BLaER1 treated with 17β-estradiol and CSF1 and Interleukin-3, amounts not matched to agents 10 nM and 100 nM (cell line): ENCODE results near the gene AP3D1.

ENCODE experiments used
- H3K27ac ChIP-seq, 11 experiments: shearing (Covaris generic); formaldehyde crosslinking; 2 replicates each; pipeline ENCODE4 v1.8.1; 2022
- H3K27me3 ChIP-seq, 11 experiments: shearing (Covaris generic); formaldehyde crosslinking; 2 replicates each; pipeline ENCODE4 v1.8.1; 2022
- H3K36me3 ChIP-seq, 11 experiments: shearing (Covaris generic); formaldehyde crosslinking; 2 replicates each; pipeline ENCODE4 v1.8.1; 2022
- H3K4me1 ChIP-seq, 10 experiments: shearing (Covaris generic); formaldehyde crosslinking; 2 replicates each; pipeline ENCODE4 v1.8.1; 2022
- H3K4me2 ChIP-seq, 11 experiments: shearing (Covaris generic); formaldehyde crosslinking; 2 replicates each; pipeline ENCODE4 v1.8.1; 2022
- H3K4me3 ChIP-seq, 10 experiments: shearing (Covaris generic); formaldehyde crosslinking; 2 replicates each; pipeline ENCODE4 v1.8.1; 2022
- H3K9ac ChIP-seq, 11 experiments: shearing (Covaris generic); formaldehyde crosslinking; 2 replicates each; pipeline ENCODE4 v1.8.1; 2022
- H3K9me3 ChIP-seq, 11 experiments: shearing (Covaris generic); formaldehyde crosslinking; replicated peaks in 1 of 11; 2 replicates each; pipeline ENCODE4 v1.8.1; 2022
- H4K20me1 ChIP-seq, 11 experiments: shearing (Covaris generic); formaldehyde crosslinking; 2 replicates each; pipeline ENCODE4 v1.8.1; 2022
- Cebpa-rat ChIP-seq, 11 experiments: shearing (Covaris generic); IDR thresholded peaks; 2 replicates each; pipeline ENCODE4 v1.8.1; 2022

AP3D1 gene

DNA sequence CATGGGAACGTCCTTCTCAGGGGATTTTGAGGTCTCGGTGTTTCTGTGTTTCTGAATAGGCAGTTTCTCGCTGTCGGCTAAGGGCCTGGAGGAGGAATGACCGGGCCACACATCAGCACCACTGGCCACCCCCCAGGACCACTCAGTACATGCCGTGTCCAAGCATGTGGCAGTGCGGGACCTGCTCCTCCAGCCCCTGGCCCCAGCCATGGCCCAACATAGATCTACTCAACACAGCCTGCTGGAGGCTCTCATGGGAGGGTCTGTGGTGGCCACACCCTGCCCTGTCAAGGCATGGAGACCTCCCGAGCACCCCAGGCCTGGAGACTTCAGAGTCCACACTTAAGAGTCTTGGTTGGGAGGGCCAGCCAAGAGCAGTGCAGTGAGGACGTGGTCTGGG, 37.1 kb downstream of the AP3D1 start:
- TF ChIP-seq Cebpa-rat (IDR thresholded peaks at IDR 0.05) = no peak
- 0 out of 20 replicates have a peak overlapping the region, but pooled peaks of 1 of the 10 experiments have one; percentile 6 for H3K4me3 ChIP-seq
- H3K27me3 ChIP-seq = no peaks in the 10 kb centered on the region
- H3K27ac ChIP-seq = peak overlapping the region in 3 of 11 experiments; percentile 35 to 42 (median 39); a peak in 2 of 22 replicates
- peaks cover 78 to 100% (median 98%) of the 10 kb centered on the region in 11 experiments for H4K20me1 ChIP-seq
- H3K36me3 ChIP-seq = peaks cover 92 to 99% (median 97%) of the 10 kb centered on the region in 11 experiments
- peaks cover 22 to 61% (median 41%) of the 10 kb centered on the region in 10 experiments for H3K4me1 ChIP-seq
- H3K9me3 ChIP-seq = no peaks in the 10 kb centered on the region
- H3K9ac ChIP-seq = peak overlapping the region in 9 of 11 experiments; percentile 0 to 49 (median 20); a peak in 7 of 22 replicates
- peak overlapping the region; percentile 18 to 83 (median 76); a peak in 21 of 22 replicates for H3K4me2 ChIP-seq

DNA sequence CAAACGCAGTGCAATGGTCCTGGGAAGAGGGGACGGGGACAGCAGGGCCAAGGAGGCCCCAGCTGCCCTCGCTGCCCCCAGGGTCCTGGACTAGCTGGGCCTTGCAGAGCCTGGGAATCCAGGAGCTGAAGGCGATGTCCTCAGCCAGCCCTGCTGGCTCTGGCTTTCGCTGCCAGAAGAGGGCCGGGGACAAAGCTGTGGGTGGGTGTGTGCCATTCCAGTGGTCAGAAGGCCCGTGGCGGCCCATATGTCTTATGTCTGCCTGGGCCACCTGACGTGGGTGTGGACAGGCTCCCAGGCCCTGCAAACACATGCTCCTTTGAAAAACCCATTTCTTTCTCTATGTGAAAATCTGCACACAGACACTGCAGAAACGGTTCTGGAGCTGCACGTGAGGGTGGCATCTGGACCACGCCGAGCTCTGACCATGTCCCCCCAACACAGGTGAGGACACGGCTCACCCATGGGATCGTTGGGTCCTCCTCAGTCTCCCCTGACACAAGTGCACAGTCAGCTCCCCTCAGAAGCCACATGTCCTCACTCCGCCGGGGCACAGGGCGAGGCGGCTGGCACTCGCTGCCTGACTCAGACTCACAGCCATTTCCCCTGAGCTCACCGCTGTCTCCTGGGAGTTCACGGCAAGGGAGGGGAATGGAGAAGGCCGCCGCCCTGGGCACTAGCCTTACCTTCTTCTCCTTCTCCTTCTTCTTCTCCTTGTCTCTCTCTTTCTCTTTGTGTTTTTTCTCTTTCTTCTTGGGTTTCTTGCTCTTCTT, 37.7 kb downstream of the AP3D1 start:
- Histone ChIP-seq H3K27ac (peak overlapping the region in 4 of 11 experiments; percentile 28 to 42 (median 37); a peak in 3 of 22 replicates), H3K36me3 (peaks cover 92 to 99% (median 97%) of the 10 kb centered on the region in 11 experiments), H3K9me3 (no peaks in the 10 kb centered on the region), H3K27me3 (no peaks in the 10 kb centered on the region), H3K4me3 (0 out of 20 replicates have a peak overlapping the region, but pooled peaks of 1 of the 10 experiments have one; percentile 6), H4K20me1 (peaks cover 83 to 100% (median 99%) of the 10 kb centered on the region in 11 experiments), H3K4me1 (peaks cover 28 to 67% (median 47%) of the 10 kb centered on the region in 10 experiments), H3K9ac (peak overlapping the region in 10 of 11 experiments; percentile 0 to 49 (median 22); a peak in 10 of 22 replicates), H3K4me2 (peak overlapping the region; percentile 18 to 83 (median 76); a peak in 20 of 22 replicates)
- no peak for TF ChIP-seq Cebpa-rat (IDR thresholded peaks at IDR 0.05)

DNA sequence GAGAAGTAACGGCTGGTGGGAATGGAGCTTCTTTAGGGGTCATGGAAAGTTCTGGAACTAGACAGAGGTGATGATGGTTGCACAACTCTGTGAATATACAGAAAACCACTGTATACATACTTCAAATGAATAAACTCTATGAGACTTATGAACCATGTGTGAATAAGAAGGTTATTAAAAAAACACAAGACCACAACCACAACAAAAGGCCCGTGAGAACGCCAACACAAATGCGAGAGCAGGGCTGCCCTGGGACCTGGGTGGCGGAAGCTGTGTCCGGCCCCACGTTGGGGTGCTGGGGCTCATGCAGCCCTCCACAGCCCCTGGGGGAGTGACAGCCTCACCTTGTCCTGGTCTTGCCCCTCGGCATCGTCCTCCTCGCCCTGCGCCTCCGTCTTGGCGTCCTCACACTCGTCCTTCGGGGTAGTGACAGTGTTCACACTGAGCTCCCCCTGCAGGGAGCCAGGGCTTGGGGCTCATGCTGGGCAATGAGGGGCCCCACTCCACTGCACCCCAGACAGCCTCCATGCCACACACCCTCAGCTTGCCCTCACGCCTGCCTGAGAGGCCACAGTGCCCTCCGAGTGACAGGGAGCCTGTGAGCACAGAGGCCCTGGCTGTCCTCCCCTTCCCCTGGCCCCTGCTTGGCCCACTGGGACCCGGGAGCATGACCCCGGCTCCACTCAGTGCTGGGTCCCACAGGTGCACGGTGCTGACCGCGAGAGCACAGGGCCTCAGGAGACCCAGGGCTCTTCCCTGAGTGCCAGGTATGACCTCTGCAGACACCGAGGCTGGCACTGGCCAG, 38.6 kb downstream of the AP3D1 start:
- peaks cover 83 to 100% (median 99%) of the 10 kb centered on the region in 11 experiments for H4K20me1 ChIP-seq
- no peak overlapping the region for H3K27ac ChIP-seq
- H3K9ac ChIP-seq = peak overlapping the region in 6 of 11 experiments; percentile 2 to 57 (median 24); a peak in 4 of 22 replicates
- peak overlapping the region in 9 of 11 experiments; percentile 35 to 74 (median 51); a peak in 16 of 22 replicates for H3K4me2 ChIP-seq
- H3K36me3 ChIP-seq = peaks cover 90 to 99% (median 93%) of the 10 kb centered on the region in 11 experiments
- no peaks in the 10 kb centered on the region for H3K27me3 ChIP-seq
- no peaks in the 10 kb centered on the region for H3K9me3 ChIP-seq
- no peak for TF ChIP-seq Cebpa-rat (IDR thresholded peaks at IDR 0.05)
- no peak overlapping the region for H3K4me3 ChIP-seq
- H3K4me1 ChIP-seq = peaks cover 37 to 76% (median 56%) of the 10 kb centered on the region in 10 experiments

DNA sequence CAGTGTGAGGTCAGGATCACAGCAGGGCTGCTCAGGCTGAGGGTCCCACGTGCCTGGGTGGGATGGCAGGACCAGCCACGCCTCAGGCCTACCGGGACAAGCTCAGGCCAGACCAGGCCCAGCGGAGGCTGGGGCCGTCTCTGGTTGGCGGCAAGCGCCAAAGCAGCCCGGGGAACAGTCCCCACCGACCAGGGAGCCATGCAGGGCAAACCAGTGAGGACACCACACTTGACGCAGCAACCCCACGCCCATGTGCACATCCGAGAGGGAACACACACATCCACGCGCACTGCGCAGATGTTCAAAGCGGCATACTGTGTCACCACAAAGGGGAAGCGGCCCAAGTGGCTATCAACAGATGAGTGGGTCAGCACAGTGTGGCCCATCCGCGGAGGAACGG, 39.5 kb downstream of the AP3D1 start:
- Histone ChIP-seq H3K4me2 (no peak overlapping the region), H3K4me3 (no peak overlapping the region), H3K36me3 (peaks cover 82 to 92% (median 85%) of the 10 kb centered on the region in 11 experiments), H4K20me1 (peaks cover 80 to 100% (median 98%) of the 10 kb centered on the region in 11 experiments), H3K9ac (no peak overlapping the region), H3K27me3 (no peaks in the 10 kb centered on the region), H3K4me1 (peaks cover 46 to 84% (median 64%) of the 10 kb centered on the region in 10 experiments), H3K9me3 (no peaks in the 10 kb centered on the region), H3K27ac (no peak overlapping the region)
- TF ChIP-seq Cebpa-rat (IDR thresholded peaks at IDR 0.05) = no peak

DNA sequence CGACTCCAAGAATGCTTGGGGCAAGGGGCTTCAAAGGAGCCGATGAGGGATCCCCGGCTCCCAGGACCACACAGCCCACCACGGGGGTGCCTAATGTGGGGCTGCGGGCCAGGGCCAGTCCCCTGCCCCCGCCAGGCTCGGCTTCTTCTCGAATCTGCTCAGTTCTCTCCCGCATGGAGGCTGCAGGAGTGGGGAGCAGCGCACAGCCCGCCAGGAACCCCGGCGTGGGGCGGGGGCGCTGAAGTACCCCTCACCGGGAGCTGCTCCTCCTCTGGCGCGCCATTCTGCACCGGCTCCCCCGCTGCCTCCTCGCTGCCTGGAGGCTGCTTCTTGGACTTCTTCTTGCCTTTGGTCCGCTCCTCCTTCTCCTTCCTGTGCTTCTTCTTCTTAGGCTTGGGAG, 39.9 kb downstream of the AP3D1 start:
- Histone ChIP-seq H3K9me3 (peaks cover 0 to under 1% (median 0%) of the 10 kb centered on the region in 11 experiments; a peak in 1 of 22 replicates), H3K4me2 (no peak overlapping the region), H3K9ac (no peak overlapping the region), H3K4me1 (peaks cover 50 to 89% (median 69%) of the 10 kb centered on the region in 10 experiments), H3K36me3 (peaks cover 79 to 91% (median 83%) of the 10 kb centered on the region in 11 experiments), H3K27ac (no peak overlapping the region), H3K27me3 (no peaks in the 10 kb centered on the region), H3K4me3 (no peak overlapping the region), H4K20me1 (peaks cover 77 to 100% (median 96%) of the 10 kb centered on the region in 11 experiments)
- no peak for TF ChIP-seq Cebpa-rat (IDR thresholded peaks at IDR 0.05)

DNA sequence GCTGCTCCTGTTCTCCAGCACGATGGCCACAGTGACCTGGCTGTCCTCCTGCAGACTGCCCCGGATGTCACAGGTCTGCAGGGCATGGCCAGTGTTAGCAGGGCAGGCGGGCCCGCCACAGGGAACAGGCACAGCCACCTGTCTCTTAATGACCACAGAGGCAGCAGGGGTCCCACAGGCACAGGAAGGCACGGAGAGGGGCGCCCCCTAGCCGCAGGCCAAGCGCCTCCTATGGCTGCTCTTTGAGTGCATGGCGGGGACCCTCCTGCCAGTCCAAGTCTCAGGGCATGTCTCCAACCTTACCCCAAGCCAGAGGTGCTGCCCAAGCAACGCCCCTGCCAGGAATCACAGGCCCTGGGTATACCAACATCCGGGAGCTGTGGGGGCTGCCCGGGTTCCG, 40.5 kb downstream of the AP3D1 start:
- H3K4me3 ChIP-seq = no peak overlapping the region
- H3K4me1 ChIP-seq = peaks cover 53 to 92% (median 75%) of the 10 kb centered on the region in 10 experiments
- TF ChIP-seq Cebpa-rat (IDR thresholded peaks at IDR 0.05) = no peak
- H3K4me2 ChIP-seq = no peak overlapping the region
- H3K27ac ChIP-seq = no peak overlapping the region
- H3K36me3 ChIP-seq = peaks cover 79 to 91% (median 83%) of the 10 kb centered on the region in 11 experiments
- peaks cover 71 to 100% (median 95%) of the 10 kb centered on the region in 11 experiments for H4K20me1 ChIP-seq
- no peaks in the 10 kb centered on the region for H3K27me3 ChIP-seq
- H3K9ac ChIP-seq = no peak overlapping the region
- peaks cover 2 to 6% (median 5%) of the 10 kb centered on the region in 11 experiments; a peak in 21 of 22 replicates for H3K9me3 ChIP-seq

GRCh38 chr19:2109046-2109864, 42.1 kb downstream of the AP3D1 start:
- Histone ChIP-seq H3K9me3 (peaks cover 13 to 22% (median 21%) of the 10 kb centered on the region in 11 experiments), H3K4me3 (no peak overlapping the region; a peak in 1 of 20 replicates), H3K27ac (no peak overlapping the region), H3K36me3 (peaks cover 80 to 91% (median 84%) of the 10 kb centered on the region in 11 experiments), H3K9ac (peak overlapping the region in 6 of 11 experiments; percentile 6 to 31 (median 13); a peak in 6 of 22 replicates), H4K20me1 (peaks cover 58 to 100% (median 83%) of the 10 kb centered on the region in 11 experiments), H3K4me1 (peaks cover 43 to 77% (median 68%) of the 10 kb centered on the region in 10 experiments), H3K4me2 (peak overlapping the region; percentile 45 to 86 (median 66); a peak in 21 of 22 replicates), H3K27me3 (no peaks in the 10 kb centered on the region)
- TF ChIP-seq Cebpa-rat (IDR thresholded peaks at IDR 0.05) = no peak
